Mucosa of stomach (tissue), 1 donor: ENCODE data around the gene DHRS7B.

ENCODE experiments used
- H3K27me3 ChIP-seq: one replicate; pipeline ENCODE4 v1.7.0; 2013; ENCODE audit warnings: mild to moderate bottlenecking, low read length; ENCODE audit not compliant: control insufficient read depth, insufficient read depth
- H3K36me3 ChIP-seq: one replicate; pipeline ENCODE4 v1.7.0; 2013; ENCODE audit warnings: low read length; ENCODE audit not compliant: control insufficient read depth, insufficient read depth
- H3K4me1 ChIP-seq: one replicate; pipeline ENCODE4 v1.7.0; 2013; ENCODE audit warnings: mild to moderate bottlenecking, low read length; ENCODE audit not compliant: control insufficient read depth, insufficient read depth
- H3K4me3 ChIP-seq: one replicate; pipeline ENCODE4 v1.7.0; 2013; ENCODE audit warnings: low read length
- H3K9ac ChIP-seq: one replicate; pipeline ENCODE4 v1.7.0; 2013; ENCODE audit warnings: mild to moderate bottlenecking, low read length, moderate library complexity
- H3K9me3 ChIP-seq: one replicate; pipeline ENCODE4 v1.7.0; 2013; ENCODE audit warnings: mild to moderate bottlenecking, low read length, moderate library complexity; ENCODE audit not compliant: control insufficient read depth
- donor health status: Pancreatic carcinoma.

Gene DHRS7B

GRCh38 chr17:21164620-21165019 lies 37.9 kb downstream of the DHRS7B start:
- H3K9me3 ChIP-seq: no peaks in the 10 kb centered on the region
- H3K4me1 ChIP-seq: peaks cover 12% of the 10 kb centered on the region
- no peak overlapping the region for H3K4me3 ChIP-seq
- no peaks in the 10 kb centered on the region for H3K27me3 ChIP-seq
- H3K9ac ChIP-seq: no peak overlapping the region
- H3K36me3 ChIP-seq: no peaks in the 10 kb centered on the region

DNA sequence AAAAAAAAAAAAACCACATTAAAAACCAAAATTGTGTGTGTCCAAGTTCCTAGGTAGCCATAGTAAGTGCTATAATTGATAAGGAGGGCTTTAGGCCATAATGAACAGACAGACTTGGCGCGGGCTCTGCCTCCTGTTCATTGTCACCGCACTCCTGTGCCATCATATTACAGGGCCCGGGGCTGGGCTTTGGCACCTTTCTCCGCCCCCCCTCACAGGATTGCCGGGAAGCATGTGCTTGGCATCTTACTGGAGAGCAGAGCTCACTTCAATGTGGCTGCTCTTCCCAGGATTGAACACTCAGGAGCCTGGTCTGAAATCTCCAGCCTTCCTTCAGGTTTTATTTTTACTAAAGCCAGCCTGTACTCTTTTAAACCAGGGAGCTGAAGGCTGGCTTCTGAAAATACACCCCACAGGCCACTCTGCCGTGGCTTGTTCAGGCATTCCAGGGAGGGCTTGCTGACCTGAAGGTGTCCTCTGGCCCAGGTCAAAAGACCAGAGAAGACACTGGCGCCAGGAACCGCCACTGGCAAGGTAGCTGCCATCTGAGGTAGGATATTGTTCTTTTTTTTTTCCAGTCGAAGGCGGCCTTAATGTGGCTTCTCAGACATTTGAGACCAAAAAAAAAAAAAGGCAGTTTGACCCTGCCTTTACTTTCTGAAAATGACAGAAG lies 39.3 kb downstream of the DHRS7B start:
- no peak overlapping the region for H3K4me3 ChIP-seq
- H3K36me3 ChIP-seq: no peaks in the 10 kb centered on the region
- H3K9ac ChIP-seq: no peak overlapping the region
- no peaks in the 10 kb centered on the region for H3K27me3 ChIP-seq
- no peaks in the 10 kb centered on the region for H3K9me3 ChIP-seq
- H3K4me1 ChIP-seq: peaks cover 12% of the 10 kb centered on the region

DNA sequence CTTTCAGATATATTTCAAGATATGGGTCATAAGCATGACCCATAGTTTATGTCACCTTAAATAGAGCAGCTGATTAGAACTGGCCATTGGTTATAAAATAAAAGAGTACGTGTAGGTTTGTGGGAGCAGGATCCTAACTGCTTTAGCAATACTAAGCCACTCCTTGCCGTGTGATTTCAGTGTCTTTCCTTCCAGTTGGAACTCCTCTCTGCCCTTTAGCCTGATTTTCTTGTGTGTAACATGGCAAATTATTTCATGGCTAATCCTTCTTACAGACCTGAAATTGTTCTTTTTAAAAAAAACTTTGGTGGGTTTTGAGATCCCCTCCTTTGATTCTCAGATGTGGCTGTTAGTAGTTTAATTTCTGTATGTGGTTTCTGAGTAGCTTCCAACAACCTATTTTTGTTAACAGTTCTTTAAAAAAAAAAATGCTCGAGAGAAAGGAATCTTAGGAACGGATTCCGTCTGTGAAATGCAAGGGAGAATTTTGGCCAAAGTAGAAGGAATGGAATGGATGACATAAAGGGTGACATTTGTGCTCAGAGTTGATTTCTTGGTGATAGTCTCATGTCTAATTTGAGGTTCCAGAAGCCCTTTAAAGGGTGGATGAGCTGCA lies 39.9 kb downstream of the DHRS7B start:
- Histone ChIP-seq H3K9ac (no peak overlapping the region), H3K4me1 (peaks cover 9% of the 10 kb centered on the region), H3K4me3 (no peak overlapping the region), H3K36me3 (no peaks in the 10 kb centered on the region), H3K27me3 (no peaks in the 10 kb centered on the region), H3K9me3 (no peaks in the 10 kb centered on the region)

DNA sequence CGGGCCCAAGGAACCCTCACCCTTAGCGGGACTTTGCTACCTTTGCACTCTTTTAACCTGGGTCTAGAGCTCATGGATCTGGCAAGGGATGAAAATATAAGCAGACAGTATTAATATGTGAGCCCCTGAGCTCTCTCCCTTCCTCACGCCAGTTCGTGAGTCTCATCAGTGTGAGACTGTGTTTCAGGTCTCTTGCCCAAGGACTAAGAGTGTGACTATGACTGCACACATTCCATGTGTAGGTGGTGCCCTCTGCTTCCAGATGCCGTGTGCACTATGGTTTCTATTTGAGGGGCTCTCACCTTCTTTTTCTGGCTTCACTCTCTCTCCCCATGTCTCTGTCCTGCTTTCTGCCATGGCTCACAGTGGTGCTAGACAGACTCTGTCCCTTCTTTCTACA lies 40.5 kb downstream of the DHRS7B start:
- Histone ChIP-seq H3K36me3 (no peaks in the 10 kb centered on the region), H3K27me3 (no peaks in the 10 kb centered on the region), H3K9me3 (no peaks in the 10 kb centered on the region), H3K4me3 (no peak overlapping the region), H3K9ac (no peak overlapping the region), H3K4me1 (peaks cover 3% of the 10 kb centered on the region)

GRCh38 chr17:21168555-21168865 lies 41.7 kb downstream of the DHRS7B start:
- Histone ChIP-seq H3K4me3 (no peak overlapping the region), H3K9me3 (no peaks in the 10 kb centered on the region), H3K9ac (no peak overlapping the region), H3K4me1 (no peaks in the 10 kb centered on the region), H3K27me3 (no peaks in the 10 kb centered on the region), H3K36me3 (no peaks in the 10 kb centered on the region)

DNA sequence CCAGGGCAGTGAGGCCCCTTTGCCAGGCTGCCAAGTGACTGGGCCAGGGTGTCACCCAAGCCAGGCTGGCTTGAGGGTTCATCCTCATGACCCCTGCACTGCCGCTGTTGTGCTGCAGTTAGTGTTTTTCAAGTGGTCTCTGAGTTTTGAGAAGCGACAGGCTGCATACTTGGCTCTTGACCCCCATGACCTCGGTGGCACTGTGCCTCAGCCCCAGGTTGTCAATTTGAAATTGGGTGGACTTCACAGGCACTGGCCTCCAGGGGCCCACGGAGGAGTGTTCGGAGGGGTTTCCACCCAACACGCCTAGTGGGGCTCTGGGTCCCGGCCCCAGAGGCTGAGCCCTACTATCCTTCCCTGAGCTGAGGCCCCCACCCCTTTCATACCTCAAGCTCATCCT lies 42.7 kb downstream of the DHRS7B start:
- no peaks in the 10 kb centered on the region for H3K27me3 ChIP-seq
- H3K4me3 ChIP-seq: no peak overlapping the region
- no peaks in the 10 kb centered on the region for H3K36me3 ChIP-seq
- H3K9me3 ChIP-seq: no peaks in the 10 kb centered on the region
- no peak overlapping the region for H3K9ac ChIP-seq
- no peaks in the 10 kb centered on the region for H3K4me1 ChIP-seq

GRCh38 chr17:21170809-21171208 lies 44.0 kb downstream of the DHRS7B start:
- no peaks in the 10 kb centered on the region for H3K4me1 ChIP-seq
- H3K4me3 ChIP-seq: no peak overlapping the region
- H3K9ac ChIP-seq: no peak overlapping the region
- H3K9me3 ChIP-seq: no peaks in the 10 kb centered on the region
- H3K27me3 ChIP-seq: no peaks in the 10 kb centered on the region
- H3K36me3 ChIP-seq: no peaks in the 10 kb centered on the region

DNA sequence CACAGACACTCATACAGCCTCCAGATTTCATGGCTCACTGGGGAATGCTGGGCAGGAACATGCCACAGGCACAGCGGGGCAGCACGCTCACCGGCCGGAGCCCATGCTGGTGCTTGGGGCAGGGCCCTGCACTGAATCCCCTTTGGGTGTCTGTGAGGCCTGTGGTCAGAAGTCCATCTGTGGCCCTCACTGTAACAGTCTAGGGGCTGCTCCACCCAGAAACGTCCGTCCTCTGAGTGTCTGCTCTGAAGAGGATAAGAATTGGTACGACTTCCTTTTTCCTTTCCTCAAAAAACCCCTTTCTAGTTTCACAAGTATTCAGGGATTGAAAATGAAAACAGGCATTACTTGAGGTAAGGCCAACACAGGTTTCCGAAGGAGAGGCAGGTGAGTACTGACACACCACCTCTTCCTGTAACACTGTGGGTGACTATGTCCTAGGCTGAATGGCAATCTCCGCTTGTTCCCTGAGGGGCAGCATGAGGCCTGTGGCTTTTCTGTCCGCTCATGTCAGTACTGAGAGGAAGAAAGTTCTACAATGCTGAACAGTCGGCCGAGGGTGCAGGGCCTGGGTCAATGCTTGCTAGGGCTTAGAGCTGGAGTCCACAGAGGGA lies 44.7 kb downstream of the DHRS7B start:
- Histone ChIP-seq H3K9me3 (no peaks in the 10 kb centered on the region), H3K27me3 (no peaks in the 10 kb centered on the region), H3K4me3 (no peak overlapping the region), H3K4me1 (no peaks in the 10 kb centered on the region), H3K9ac (no peak overlapping the region), H3K36me3 (no peaks in the 10 kb centered on the region)

DNA sequence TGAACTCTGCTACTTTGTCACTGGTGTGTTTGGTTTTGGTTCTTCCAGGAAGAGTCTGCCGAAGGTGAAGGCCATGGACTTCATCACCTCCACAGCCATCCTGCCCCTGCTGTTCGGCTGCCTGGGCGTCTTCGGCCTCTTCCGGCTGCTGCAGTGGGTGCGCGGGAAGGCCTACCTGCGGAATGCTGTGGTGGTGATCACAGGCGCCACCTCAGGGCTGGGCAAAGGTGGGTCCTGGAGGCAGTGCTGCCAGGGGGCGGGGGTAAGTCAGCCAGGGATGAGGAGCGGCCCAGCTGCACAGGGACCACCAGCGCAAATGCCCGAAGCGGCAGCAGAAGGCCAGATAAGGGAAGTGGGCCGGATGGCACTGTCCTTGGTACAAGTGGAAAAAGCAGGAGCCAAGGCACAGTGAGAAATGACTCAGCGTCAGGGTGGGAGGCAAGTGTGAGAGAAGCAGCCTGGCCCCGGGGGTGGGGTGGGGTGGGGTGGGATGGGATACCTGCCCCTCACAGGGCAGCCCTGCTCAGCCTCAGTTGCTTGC lies 45.3 kb downstream of the DHRS7B start:
- Histone ChIP-seq H3K36me3 (no peaks in the 10 kb centered on the region), H3K9me3 (no peaks in the 10 kb centered on the region), H3K4me1 (no peaks in the 10 kb centered on the region), H3K4me3 (no peak overlapping the region), H3K9ac (no peak overlapping the region), H3K27me3 (no peaks in the 10 kb centered on the region)

GRCh38 chr17:21172846-21173245 lies 46.1 kb downstream of the DHRS7B start:
- H3K9me3 ChIP-seq: no peaks in the 10 kb centered on the region
- no peaks in the 10 kb centered on the region for H3K36me3 ChIP-seq
- H3K4me3 ChIP-seq: no peak overlapping the region
- H3K4me1 ChIP-seq: no peaks in the 10 kb centered on the region
- H3K27me3 ChIP-seq: no peaks in the 10 kb centered on the region
- H3K9ac ChIP-seq: no peak overlapping the region

GRCh38 chr17:21173543-21173942 lies 46.8 kb downstream of the DHRS7B start:
- no peaks in the 10 kb centered on the region for H3K36me3 ChIP-seq
- no peaks in the 10 kb centered on the region for H3K9me3 ChIP-seq
- no peaks in the 10 kb centered on the region for H3K4me1 ChIP-seq
- no peak overlapping the region for H3K9ac ChIP-seq
- H3K27me3 ChIP-seq: no peaks in the 10 kb centered on the region
- H3K4me3 ChIP-seq: no peak overlapping the region

- Histone ChIP-seq H3K4me3 (no peak overlapping the region), H3K9ac (no peak overlapping the region), H3K36me3 (no peaks in the 10 kb centered on the region), H3K4me1 (no peaks in the 10 kb centered on the region), H3K27me3 (no peaks in the 10 kb centered on the region), H3K9me3 (no peaks in the 10 kb centered on the region)
Observed at GRCh38 chr17:21174186-21174585, 47.4 kb downstream of the DHRS7B start.
